ENCODE results near the gene TGIF1.
A peak's percentile ranks its signal among the peaks of the same experiment; 100 is the strongest.
"Not testable (repeated sequence)": the region's sequence is repeated elsewhere in the genome, so short reads cannot be mapped to it uniquely, and the experiment has no call there.

TGIF1 gene

DNA sequence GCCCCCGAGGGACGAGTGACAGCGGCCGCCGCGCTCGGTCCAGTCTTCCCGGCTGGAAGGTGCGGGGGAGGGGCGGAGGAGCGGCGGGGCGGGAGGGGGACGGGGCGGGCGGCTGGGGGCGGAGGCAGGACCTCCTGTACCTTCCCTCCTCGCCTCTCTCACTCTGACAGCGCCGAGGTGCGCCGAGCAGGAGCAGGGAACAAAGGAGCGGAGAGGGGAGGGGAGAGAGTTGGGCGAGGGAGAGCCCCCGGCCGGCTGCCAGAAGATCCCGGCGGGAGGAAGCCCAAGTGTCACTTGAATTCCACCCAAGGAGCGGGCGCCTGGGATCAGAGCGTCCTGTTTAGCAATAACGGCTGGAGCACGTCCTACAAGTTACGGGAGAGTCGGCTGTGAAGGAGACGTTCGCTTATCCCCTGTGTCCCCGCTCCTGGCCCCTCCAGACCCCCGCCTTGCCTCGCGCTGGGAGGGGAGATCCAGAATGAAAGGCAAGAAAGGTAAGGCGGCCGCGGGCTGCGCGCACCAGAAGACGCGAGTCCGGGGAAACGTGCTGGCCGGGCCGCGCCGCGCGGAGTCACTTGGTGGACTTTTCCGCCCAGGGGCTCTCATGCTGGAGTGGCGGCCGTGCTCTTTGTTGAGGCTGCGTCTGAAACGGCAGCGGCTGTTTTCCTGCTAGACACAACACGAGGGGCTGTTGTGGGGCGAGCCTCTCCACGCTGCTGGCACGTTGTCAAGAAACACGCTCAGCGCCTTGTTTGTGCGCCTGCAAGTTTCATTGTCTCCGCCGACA is at the start of gene TGIF1:
Gene TGIF1, plus strand, starts transcription at position 161 of the 787 bp plus-strand sequence. Its CDS starts 318 bp downstream, at position 479.
- DNase-seq (ENCODE audit: low spot score) = peak; percentile 58

DNA sequence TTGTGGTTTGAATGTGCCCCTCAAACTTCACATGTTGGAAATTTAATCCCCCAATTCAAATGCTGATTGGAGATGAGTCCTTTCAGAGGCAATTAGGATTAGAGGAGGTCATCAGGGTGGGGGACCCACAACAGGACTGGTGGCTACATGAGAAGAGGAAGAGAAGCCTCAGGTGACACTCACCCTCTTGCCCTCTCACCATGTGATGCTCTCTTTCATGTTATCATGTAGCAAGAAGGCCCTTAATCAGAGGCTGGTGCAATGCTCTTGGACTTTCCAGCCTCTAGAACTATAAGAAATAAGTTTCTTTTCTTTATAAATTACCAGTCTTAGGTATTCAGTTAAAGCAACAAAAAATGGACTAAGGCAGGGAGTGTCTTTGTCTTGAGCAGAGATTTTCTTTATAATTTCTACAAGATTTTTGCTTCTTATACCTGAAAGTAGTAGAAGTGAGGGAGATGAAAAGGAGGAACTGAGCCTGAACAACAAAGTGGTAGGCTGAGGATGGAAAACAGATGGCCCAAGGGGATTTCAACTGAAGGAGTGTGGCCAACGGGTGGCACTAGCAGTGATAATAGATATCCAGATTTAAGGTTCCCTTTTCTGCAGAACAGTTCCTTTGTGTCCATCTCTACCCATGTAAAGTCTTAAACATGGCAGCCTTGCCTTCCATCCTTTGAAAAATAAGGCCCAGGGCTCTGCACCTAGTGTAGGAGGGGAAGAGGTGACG is 49.2 kb upstream of the TGIF1 start:
- DNase-seq (ENCODE audit: low spot score) = no peak

- DNase-seq (ENCODE audit: low spot score) = no peak
Observed at GRCh38 chr18:3401669-3402620, 48.0 kb upstream of the TGIF1 start.

DNA sequence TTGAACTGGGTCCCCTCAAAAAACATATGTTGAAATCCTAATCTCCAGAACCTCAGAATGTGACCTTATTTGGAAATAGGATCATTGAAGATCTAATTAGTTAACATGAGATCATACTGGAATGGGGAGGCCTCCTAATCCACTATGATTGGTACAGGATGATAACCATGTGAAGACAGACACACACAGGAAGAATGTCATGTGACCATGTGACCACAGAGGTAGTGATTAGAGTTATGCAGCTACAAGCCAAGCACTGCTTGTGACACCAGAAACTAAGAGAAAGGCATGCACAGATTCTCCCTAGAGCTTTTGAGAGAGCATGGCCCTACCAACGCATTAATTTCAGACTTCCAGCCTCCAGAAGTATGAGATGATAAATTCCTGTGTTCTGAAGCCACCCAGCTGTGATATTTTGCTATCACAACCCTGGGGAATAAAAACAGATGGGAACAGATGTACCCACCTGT is 47.0 kb upstream of the TGIF1 start:
- peak; percentile 16 for DNase-seq (ENCODE audit: low spot score)

DNA sequence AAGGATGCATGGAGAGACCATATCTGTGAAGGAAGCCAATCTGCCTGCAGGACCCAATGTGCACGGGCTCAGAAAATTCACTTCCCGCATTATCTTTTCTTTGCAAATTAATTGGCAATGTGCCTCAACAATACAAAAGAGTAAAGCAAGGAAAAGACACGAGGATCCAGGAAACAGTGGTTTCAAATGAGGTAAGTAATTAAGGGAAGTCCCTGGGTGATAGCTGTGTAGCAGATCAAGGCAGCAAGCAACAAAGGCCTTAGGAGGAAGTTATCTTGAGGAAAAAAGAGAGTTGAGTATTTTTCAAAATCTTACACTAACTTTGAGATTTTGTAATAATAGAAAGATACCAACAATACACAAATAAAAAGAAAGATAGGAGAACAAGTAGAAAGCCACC is 44.3 kb upstream of the TGIF1 start:
- DNase-seq (ENCODE audit: low spot score) = no peak

GRCh38 chr18:3408107-3408506 is 41.9 kb upstream of the TGIF1 start:
- no peak for DNase-seq (ENCODE audit: low spot score)

DNA sequence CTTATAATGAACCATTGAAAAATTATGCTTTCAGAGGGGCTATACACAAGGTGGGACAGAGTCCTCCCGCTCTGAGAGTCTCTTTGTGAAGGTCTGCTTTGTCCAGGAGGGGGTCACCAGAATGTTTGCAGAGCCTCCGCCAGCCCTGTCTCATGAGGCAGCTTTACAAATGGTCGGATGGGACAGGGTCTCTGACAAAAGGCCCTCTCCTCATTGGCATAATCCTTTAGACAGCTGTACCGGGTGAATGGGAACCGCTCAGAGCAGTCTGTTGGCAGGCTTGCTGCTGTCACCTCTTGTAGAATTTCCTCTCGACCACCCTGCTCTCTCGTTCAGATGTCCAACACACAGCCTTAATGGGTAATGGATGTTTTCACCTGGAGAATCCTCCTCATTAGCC is 40.2 kb upstream of the TGIF1 start:
- DNase-seq (ENCODE audit: low spot score) = no peak

- DNase-seq (ENCODE audit: low spot score) = no peak
Observed at GRCh38 chr18:3410273-3410672, 39.7 kb upstream of the TGIF1 start.

DNA sequence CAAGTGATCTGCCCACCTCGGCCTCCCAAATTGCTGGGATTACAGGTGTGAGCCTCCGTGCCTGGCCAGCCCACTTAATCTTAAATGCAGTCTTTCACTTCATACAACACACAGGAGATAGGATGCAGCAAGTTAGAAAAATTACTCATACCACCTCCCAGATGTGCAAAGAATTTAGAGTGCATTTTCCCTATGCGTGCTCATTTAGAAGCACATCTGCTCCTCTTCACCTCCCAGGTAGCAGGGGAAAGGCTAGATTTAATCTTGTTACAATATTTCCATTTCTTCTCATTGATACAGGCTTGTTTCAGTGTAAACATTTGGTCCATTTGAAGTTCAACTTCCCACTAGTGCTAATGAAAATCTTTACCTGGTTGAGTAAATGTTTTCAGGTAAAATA is 39.1 kb upstream of the TGIF1 start:
- DNase-seq (ENCODE audit: low spot score) = not testable (repeated sequence)

DNA sequence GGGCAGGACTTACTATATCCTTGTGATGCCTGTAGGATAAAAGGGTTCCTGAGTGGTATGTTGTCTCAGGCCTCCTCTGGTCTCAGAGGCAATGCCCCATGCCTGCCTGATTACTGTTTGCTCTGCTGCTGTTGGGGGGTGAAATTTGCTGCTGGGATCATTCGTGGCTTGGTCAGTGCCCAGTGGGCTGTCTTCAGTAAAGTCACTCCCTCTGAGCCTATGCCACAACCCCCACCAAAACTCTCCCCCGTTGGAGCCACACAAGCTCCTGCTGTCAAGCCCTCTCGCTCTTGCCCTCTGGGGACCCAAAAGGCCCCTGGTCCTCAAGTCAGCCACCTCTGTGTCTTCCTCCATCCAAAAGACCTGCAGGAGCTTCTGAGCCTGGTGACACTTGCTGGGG is 38.6 kb upstream of the TGIF1 start:
- no peak for DNase-seq (ENCODE audit: low spot score)

DNA sequence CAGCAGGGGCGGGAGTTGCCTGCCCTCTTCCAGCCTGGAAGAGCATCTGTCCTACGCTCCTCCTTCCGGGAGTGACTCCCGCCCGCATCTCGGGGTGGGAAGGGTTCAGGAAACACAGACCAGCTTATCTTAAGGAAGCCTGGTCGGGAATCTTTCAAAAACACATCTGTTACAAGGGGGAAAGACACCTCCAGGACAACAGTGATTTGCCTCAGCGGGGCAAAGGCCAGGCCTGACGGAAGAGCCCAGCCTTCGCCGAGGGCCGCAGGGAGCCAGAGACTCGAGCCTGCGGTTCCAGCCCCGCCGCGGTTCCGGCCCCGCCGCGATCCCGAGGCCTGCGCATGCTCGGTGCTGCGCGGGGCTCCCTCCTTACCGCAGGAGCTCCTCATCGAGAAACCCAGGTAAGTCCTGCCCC is 38.1 kb upstream of the TGIF1 start:
- DNase-seq (ENCODE audit: low spot score) = peak; percentile 31

DNA sequence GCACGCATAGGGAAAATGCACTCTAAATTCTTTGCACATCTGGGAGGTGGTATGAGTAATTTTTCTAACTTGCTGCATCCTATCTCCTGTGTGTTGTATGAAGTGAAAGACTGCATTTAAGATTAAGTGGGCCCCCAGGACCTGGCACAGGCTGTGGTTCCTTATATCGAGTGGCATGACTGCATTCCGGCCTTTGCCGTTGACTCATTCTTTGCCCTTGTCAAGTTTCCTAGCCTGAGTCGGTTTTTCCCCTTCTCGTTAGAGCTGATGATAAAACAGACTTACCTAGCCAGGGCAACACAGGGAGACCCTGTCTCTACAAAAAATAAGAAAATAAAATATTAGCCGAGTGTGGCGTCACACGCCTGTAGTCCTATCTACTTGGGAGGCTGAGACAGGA is 37.4 kb upstream of the TGIF1 start:
- not testable (repeated sequence) for DNase-seq (ENCODE audit: low spot score)

GRCh38 chr18:3415110-3415509 is 34.9 kb upstream of the TGIF1 start:
- no peak for DNase-seq (ENCODE audit: low spot score)

DNA sequence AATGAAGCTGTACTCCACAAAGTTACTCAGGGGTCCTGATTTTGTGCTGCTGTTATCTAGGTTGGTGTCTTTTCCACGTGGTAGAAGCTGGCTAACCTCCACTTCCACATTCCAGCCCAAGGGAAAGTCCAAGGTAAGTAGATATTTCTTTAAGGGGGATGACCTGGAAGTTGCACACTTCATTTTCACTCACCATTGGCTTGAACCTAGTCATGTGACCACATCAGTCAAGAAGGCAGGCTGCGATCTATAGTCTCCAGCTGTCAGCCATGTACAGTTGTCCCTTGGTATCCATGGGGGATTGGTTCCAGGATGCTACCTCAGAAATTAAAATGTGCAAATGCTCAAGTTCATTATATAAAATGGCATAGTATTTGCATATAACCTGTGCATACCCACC is 31.9 kb upstream of the TGIF1 start:
- no peak for DNase-seq (ENCODE audit: low spot score)

- DNase-seq (ENCODE audit: low spot score) = no peak
Observed at GRCh38 chr18:3420919-3421279, 29.1 kb upstream of the TGIF1 start.

- no peak for DNase-seq (ENCODE audit: low spot score)
Observed at GRCh38 chr18:3422905-3423304, 27.1 kb upstream of the TGIF1 start.

- no peak for DNase-seq (ENCODE audit: low spot score)
Observed at GRCh38 chr18:3424280-3424890, 25.6 kb upstream of the TGIF1 start.

GRCh38 chr18:3425030-3425429 is 24.9 kb upstream of the TGIF1 start:
- DNase-seq (ENCODE audit: low spot score) = no peak

- no peak for DNase-seq (ENCODE audit: low spot score)
Observed at GRCh38 chr18:3425446-3425845, 24.5 kb upstream of the TGIF1 start.

DNA sequence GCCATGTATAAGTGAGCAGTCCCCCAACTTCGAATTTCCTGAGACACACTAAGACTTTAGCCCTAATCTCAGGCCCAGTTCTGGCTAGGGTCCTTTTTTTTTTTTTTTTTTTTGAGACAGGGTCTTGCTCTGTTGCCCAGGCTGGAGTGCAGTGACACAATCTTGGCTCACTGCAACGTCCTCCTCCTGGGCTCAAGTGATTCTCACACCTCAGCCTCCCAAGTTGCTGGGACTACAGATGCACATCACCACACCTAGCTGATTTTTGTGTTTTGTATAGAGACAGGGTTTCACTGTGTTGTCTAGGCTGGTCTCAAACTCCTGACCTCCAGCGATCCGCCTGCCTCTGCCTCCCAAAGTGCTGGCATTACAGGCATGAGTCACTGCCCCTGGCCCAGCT is 23.9 kb upstream of the TGIF1 start:
- DNase-seq (ENCODE audit: low spot score) = no peak

- no peak for DNase-seq (ENCODE audit: low spot score)
Observed at GRCh38 chr18:3427944-3428343, 22.0 kb upstream of the TGIF1 start.

DNA sequence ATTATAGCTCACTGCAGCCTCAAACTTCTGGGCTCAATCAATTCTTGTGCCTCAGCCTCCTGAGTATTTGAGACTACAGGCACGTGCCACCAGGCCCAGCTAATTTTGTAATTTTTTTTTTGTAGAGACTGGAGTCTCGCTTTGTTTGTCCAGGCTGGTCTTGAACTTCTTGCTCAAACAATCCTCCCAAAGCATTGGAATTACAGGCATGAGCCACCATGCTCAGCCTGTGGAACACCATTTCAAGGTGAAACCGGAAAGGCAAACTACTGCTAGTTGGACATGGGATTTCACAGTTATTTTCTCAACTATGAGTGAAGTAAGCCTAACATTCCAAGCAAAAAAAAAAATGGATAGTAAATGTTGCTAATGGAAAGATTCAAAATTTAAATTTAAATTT is 20.9 kb upstream of the TGIF1 start:
- DNase-seq (ENCODE audit: low spot score) = no peak

All from AG08396 (cell line).